Osteoblast (primary cell): ENCODE measurements around the gene SLC35F4. TPM values are rescaled to one million over a fixed set of nuclear protein-coding genes. Genes with fewer than 3 reads are reported as not detected.

Source experiments
- DNase-seq: peaks from one replicate; pipeline ENCODE4 v3.0.0; 2011; ENCODE audit warnings: low spot score, mixed read lengths; ENCODE audit not compliant: insufficient read length; ENCODE audit errors: missing footprints
- H2AFZ ChIP-seq: 2 replicates; pipeline ENCODE4 v1.6.0; 2011; ENCODE audit warnings: mild to moderate bottlenecking, low read length
- H3K27ac ChIP-seq: 2 replicates; pipeline ENCODE4 v1.5.1; 2011; ENCODE audit warnings: mild to moderate bottlenecking, low read depth, low read length, moderate library complexity
- H3K27me3 ChIP-seq: 2 replicates; pipeline ENCODE4 v1.6.0; 2012; ENCODE audit warnings: mild to moderate bottlenecking, control low read depth, inconsistent platforms, low read length, moderate library complexity; ENCODE audit not compliant: insufficient read depth
- H3K36me3 ChIP-seq: 2 replicates; pipeline ENCODE4 v1.5.1; 2011; ENCODE audit warnings: mild to moderate bottlenecking, low read length, control low read depth, moderate library complexity; ENCODE audit not compliant: insufficient read depth
- H3K4me1 ChIP-seq: 2 replicates; pipeline ENCODE4 v1.5.1; 2011; ENCODE audit warnings: mild to moderate bottlenecking, low read length, control low read depth, moderate library complexity; ENCODE audit not compliant: insufficient read depth
- H3K4me2 ChIP-seq: 2 replicates; pipeline ENCODE4 v1.6.0; 2011; ENCODE audit warnings: mild to moderate bottlenecking, low read length; ENCODE audit not compliant: insufficient read depth
- H3K4me3 ChIP-seq: fragments of 200-600 bp; sonication (generic); 3 replicates; pipeline ENCODE4 v1.5.1; 2012; ENCODE audit warnings: mild to moderate bottlenecking, low read length, inconsistent platforms; ENCODE audit not compliant: insufficient read depth
- H3K79me2 ChIP-seq: 2 replicates; pipeline ENCODE4 v1.6.0; 2012; ENCODE audit warnings: mild to moderate bottlenecking, low read length, control low read depth, inconsistent platforms; ENCODE audit not compliant: insufficient read depth
- H3K9me3 ChIP-seq: 2 replicates; pipeline ENCODE4 v1.5.1; 2011; ENCODE audit warnings: low read depth, low read length, control low read depth
- H4K20me1 ChIP-seq: 2 replicates; pipeline ENCODE4 v1.6.0; 2012; ENCODE audit warnings: mild to moderate bottlenecking, low read length, control low read depth; ENCODE audit not compliant: insufficient read depth
- total RNA-seq: library from RNA; depleted of rRNA; stranded (reverse); fragments of >200 nt; gene quantifications from 2 replicates; pipeline ENCODE4 v1.2.3, GENCODE V29; 2012
- TF ChIP-seq, protein P1 (sequence below): IDR thresholded peaks from 2 replicates; pipeline ENCODE4 v1.5.1; 2011; ENCODE audit warnings: mild to moderate bottlenecking, low read depth, low read length, moderate library complexity; ENCODE audit errors: extremely low read depth

Gene SLC35F4
- total RNA-seq, 1 donor, result not detected

DNA sequence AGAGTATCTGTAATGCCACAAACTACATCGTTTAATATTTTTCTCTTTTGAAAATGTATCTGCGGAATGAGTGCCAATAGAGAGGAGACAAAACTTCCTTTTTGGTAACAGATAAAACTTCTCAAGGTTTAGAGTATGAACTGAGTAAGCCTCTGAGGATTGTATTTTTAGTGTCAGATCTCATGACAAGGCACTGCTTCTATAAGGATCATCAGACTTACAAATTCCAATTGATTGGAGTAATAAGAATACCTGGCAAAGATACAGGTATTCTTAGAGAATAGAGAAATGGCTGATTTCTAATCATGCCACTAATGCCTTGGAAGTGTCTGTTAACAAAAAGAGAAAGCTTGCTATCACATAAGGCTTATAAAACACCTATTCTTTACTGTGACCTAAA lies 45.3 kb downstream of the SLC35F4 start:
- no peak overlapping the region for H3K4me2 ChIP-seq
- TF ChIP-seq, protein P1, sequence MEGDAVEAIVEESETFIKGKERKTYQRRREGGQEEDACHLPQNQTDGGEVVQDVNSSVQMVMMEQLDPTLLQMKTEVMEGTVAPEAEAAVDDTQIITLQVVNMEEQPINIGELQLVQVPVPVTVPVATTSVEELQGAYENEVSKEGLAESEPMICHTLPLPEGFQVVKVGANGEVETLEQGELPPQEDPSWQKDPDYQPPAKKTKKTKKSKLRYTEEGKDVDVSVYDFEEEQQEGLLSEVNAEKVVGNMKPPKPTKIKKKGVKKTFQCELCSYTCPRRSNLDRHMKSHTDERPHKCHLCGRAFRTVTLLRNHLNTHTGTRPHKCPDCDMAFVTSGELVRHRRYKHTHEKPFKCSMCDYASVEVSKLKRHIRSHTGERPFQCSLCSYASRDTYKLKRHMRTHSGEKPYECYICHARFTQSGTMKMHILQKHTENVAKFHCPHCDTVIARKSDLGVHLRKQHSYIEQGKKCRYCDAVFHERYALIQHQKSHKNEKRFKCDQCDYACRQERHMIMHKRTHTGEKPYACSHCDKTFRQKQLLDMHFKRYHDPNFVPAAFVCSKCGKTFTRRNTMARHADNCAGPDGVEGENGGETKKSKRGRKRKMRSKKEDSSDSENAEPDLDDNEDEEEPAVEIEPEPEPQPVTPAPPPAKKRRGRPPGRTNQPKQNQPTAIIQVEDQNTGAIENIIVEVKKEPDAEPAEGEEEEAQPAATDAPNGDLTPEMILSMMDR, result no peak
- H3K79me2 ChIP-seq, result no peaks in the 10 kb centered on the region
- H3K36me3 ChIP-seq, result no peaks in the 10 kb centered on the region
- no peaks in the 10 kb centered on the region for H3K27me3 ChIP-seq
- H3K9me3 ChIP-seq, result no peaks in the 10 kb centered on the region
- DNase-seq, result no peak
- no peak overlapping the region for H3K27ac ChIP-seq
- H4K20me1 ChIP-seq, result no peaks in the 10 kb centered on the region
- H3K4me1 ChIP-seq, result no peaks in the 10 kb centered on the region
- H2AFZ ChIP-seq, result no peak overlapping the region
- H3K4me3 ChIP-seq, result no peak overlapping the region

DNA sequence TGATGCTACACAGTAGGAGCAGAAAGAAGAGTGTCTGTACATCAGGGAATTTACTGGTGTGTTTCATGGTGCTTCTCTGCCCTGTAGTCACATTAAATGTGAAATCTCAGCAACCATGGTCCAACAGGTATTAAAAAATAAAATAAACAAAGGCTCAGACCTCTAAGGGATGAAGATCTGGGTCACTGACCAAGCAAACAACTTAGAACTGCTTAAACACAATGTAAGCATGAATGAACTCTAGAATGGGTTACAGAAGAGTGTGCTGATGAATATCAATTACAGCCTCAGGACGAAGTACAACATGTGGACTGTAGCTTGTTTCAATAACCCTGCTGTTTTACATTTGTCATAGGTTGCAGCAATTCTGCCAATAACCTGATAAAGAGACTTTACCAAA lies 47.4 kb downstream of the SLC35F4 start:
- Histone ChIP-seq H3K27ac (no peak overlapping the region), H2AFZ (no peak overlapping the region), H3K4me3 (no peak overlapping the region), H4K20me1 (no peaks in the 10 kb centered on the region), H3K4me1 (no peaks in the 10 kb centered on the region), H3K79me2 (no peaks in the 10 kb centered on the region), H3K4me2 (no peak overlapping the region), H3K9me3 (no peaks in the 10 kb centered on the region), H3K27me3 (no peaks in the 10 kb centered on the region), H3K36me3 (no peaks in the 10 kb centered on the region)
- TF ChIP-seq, protein P1, result no peak
- no peak for DNase-seq

DNA sequence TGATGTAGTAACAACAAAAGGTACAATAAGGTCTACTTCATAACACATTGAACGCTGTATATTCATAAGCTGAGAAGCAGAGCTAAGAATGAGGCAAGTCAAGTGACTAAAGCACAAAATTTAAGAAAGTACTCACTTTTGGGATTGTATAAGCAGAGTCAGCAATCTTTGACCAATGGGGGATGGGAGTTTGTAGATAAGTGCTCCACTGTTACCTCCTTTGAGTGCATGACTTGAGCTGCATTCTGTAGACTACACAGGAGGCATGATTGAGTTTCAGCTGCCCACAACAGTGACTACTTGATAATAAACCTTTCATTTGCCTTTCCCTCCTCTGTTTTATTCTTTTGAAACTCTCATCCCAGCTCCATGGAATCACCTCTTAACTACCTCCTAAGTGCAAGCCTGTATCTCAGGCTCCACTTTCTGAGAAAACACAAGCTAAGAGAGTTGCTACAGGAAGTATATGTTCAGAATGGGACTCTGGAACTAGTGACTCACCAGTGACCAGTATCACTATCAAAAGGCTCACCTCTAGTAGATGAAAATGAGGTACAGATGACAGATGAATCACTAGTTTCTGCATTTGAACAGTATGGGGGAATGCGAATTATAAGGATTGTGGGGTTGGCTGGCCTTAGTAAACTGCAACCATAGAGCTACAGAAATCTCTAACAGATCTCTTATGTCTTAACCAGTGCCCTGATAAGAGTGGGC lies 49.2 kb downstream of the SLC35F4 start:
- no peak overlapping the region for H2AFZ ChIP-seq
- H4K20me1 ChIP-seq, result no peaks in the 10 kb centered on the region
- H3K27ac ChIP-seq, result no peak overlapping the region
- no peak for DNase-seq
- TF ChIP-seq, protein P1, result no peak
- no peaks in the 10 kb centered on the region for H3K36me3 ChIP-seq
- H3K4me2 ChIP-seq, result no peak overlapping the region
- no peaks in the 10 kb centered on the region for H3K9me3 ChIP-seq
- no peaks in the 10 kb centered on the region for H3K4me1 ChIP-seq
- H3K79me2 ChIP-seq, result no peaks in the 10 kb centered on the region
- no peak overlapping the region for H3K4me3 ChIP-seq
- no peaks in the 10 kb centered on the region for H3K27me3 ChIP-seq

DNA sequence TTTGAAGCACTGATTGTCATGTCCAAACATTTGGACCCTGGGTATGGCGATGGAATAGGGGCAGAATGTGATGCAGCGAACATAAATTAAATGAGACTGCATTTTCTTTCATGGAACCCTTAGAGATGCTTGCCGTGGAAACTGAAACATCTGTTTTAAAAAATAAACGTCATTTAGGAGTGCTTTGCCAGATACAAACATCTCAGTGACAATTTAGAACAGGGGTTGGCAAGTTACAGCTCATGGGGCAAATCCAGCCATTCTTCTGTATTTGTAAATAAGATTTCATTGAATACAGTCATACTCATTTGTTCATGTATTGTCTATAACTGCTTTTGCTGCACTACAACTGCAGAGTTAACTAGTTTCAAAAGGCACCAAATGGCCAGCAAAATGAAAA lies 51.2 kb downstream of the SLC35F4 start:
- no peak for DNase-seq
- no peaks in the 10 kb centered on the region for H3K27me3 ChIP-seq
- no peaks in the 10 kb centered on the region for H4K20me1 ChIP-seq
- H3K79me2 ChIP-seq, result no peaks in the 10 kb centered on the region
- no peak overlapping the region for H2AFZ ChIP-seq
- no peak overlapping the region for H3K27ac ChIP-seq
- no peak overlapping the region for H3K4me3 ChIP-seq
- H3K4me2 ChIP-seq, result no peak overlapping the region
- no peaks in the 10 kb centered on the region for H3K9me3 ChIP-seq
- no peaks in the 10 kb centered on the region for H3K36me3 ChIP-seq
- TF ChIP-seq, protein P1, result no peak
- H3K4me1 ChIP-seq, result no peaks in the 10 kb centered on the region
